Limb (tissue), 2 donors: Measurements from ENCODE around the gene ACOT11.

Experiments
- DNase-seq, 2 donors: peaks; one replicate each; pipeline ENCODE4 v3.0.0-alpha.2; 2016; ENCODE audit errors: extremely low spot score in 2 of 2

The ACOT11 gene

DNA sequence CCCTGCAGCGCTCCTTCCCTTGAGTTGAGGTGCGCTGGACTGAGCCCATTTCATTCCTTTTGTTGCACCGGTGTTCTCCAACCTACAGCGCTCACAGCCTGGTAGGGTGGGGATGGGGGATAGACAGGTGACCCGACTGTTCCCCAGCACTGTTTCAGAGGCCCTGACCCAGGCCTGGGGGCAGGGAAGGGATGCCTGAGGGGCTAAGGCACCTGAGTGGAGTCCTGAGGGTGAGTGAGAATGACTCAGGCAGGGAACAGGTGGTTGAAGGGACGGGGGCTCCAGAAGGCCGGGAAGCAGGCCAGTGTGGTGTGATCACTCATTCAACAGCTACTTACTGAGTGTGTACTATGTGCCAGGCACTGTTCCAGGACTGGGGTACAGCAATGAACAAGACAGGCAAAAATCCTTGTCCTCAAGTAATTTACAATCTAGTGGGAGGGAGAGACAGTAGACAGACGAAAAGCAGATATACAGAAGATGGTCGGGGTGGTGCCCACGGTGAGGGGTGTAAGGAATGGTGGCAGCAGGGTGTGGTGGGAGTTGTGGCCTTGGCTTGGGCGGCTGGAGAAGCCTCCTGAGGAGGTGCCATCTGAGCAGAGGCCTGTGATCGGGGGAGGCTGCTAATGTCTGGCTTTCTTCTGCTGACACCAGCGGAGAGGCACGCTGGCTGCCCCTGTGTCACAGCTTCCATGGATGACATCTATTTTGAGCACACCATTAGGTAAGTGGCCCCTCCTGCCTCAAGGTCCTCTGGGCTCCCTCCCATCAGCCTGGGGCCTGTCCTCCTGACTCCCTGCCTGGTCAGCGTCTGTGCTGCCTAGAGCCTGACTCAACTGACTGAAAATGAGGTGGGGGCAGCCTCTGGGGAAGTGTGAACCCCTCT is 37.4 kb downstream of the ACOT11 start:
- DNase-seq = no peak

DNA sequence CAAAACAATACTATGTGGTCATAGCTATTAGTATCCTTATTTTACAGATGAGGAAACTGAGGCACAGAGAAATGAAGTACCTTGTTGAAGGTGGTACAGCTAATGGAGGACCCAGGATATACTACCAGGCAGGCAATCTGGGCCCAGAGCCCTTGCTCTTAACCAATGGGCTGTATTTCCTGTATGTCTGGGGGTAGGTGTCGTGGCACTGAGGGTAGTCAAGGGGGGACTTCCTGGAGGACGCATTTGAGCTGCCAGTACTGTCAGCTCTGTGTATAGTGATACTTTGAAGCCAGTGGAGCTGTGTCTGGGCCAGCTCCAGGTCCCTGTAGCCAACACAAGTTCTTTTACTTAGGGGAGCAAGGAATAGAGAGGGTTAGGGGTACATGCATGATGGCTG is 40.3 kb downstream of the ACOT11 start:
- DNase-seq = no peak

DNA sequence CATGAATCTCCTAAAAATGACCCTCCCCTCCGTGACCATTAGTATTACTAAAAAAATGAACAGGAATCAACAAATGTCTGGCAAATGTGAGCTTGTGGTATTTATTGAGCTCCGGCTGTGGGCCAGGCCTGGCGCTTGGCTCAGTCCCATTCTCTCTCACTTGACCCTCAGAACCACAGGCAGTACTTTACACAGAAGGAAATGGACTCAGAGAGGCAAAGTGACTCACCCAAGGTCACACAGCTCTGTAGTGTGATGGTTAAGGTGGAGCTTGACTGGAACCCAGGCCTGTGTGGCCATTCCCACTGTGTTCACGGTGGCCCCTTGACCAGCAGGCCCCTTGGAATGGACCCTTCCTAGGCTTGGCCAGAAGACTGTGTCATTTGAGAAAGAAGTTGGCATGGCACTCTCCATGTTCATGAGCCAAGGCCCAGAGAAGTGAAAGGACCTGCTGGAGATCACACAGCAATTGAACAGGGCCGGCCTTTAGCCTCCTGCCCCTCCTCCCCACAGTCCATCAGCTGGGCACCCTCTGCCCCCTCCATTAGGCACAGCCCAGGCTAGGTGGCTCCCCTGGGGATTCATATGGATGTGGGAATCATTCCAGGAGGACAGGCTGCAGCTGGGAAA is 43.2 kb downstream of the ACOT11 start:
- DNase-seq = no peak

DNA sequence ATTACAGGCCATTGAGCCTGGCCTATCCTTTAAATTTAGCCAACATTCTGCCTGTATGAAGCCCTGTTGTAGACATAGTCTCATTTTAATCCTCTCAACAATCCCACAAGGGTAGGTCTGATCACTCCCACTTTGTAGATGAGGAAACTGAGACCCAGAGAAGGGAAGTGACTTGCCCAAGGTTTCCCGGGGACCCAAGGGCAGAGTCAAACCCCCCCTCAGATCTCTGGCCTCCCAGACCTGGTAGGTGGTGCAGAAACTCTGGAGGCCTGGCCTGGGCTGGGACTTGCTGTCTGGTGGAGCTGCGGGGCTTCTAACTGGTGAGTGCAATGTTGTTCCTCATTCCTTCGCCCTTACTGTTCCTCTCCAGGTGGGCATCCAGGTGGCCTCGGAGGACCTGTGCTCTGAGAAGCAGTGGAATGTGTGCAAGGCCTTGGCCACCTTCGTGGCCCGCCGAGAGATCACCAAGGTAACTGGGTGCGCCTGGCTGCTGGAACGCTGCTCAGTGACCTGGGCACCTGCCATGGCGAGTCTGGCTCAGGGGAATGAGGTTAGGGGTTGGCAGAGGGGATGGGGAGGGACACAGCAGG is 45.6 kb downstream of the ACOT11 start:
- no peak for DNase-seq

DNA sequence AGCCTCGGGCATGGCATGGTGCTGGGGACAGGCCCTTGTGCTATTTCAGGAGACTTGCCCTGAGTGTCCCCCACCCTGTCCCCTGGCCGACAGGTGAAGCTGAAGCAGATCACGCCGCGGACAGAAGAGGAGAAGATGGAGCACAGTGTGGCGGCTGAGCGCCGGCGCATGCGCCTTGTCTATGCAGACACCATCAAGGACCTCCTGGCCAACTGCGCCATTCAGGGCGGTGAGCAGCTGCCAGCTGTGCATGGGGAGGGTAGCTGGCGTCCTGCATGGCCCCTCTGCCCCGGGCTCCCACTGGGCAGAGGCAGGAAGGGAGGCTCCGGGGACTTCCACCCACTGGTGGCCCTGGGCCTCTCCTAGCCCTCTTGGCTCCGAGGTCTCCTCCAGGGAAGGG is 46.4 kb downstream of the ACOT11 start:
- DNase-seq = no peak

DNA sequence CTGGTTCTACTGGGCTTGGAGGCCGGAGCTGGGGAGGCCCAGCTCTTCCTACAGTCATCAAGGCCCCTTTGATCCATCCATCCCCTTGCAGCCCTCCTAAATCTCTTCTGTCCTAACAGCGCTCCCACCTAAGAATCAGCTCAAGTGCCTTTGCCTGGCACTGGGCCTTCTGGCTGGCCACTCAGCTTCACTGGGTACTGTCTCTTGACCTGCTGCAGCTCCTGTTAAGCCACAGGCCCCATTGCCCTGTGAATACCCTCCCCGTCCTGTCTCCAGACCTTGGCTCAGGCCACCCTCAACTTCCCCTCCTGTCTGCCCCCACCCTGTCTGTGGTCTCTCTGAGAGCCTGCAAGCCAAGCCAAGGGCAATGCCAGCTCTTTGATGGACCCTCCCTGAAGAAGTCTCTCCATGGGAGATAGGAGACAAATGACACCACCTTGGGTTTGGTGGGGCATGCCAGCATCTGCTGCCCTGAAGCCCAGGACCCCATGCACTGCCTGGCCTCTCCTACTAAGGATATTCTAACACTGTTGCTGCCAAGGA is 48.0 kb downstream of the ACOT11 start:
- DNase-seq = no peak

DNA sequence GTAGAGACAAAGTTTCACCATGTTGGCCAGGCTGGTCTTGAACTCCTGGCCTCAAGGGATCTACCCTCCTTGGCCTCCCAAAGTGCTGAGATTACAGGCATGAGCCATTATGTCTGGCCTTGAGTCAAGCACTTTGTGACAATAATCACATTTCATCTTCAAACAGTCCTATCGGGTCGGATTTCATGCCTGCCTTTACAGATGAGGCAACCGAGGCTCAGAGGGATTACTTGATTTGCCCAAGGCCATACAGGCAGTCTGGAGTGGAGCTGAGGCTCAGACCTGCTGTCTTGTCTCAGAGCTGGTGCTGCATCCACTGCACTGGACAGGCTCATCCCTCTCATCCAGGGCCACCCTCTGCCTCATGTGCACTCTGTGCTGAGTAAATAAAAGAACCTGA is 48.7 kb downstream of the ACOT11 start:
- no peak for DNase-seq

DNA sequence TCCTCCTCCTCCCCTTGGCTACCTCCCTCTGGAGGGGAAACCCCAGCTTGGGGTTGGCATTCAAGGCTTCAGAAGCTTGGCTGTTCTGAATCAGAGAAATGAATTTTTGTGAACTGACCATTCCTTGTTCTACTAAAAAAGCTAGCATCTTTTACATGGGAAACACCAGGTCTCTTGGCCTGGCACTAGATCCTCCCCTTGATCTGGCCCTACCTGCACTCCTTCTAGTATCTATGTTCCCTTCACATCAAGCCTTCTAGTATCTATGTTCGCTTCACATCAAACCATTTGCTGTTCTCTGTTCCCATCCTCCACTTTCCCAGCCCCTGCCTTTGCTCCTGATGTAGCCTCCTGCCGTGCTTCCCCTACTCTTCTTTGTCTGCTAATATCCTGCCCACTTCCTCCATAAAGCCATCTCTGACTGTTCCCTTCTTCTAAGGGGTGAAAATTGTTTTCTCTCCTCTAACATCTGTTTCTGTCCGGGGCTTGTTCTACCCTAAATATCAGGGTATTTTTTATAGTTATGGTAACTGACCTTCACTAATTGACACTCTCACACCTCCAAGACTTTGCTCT is 49.5 kb downstream of the ACOT11 start:
- DNase-seq = no peak

DNA sequence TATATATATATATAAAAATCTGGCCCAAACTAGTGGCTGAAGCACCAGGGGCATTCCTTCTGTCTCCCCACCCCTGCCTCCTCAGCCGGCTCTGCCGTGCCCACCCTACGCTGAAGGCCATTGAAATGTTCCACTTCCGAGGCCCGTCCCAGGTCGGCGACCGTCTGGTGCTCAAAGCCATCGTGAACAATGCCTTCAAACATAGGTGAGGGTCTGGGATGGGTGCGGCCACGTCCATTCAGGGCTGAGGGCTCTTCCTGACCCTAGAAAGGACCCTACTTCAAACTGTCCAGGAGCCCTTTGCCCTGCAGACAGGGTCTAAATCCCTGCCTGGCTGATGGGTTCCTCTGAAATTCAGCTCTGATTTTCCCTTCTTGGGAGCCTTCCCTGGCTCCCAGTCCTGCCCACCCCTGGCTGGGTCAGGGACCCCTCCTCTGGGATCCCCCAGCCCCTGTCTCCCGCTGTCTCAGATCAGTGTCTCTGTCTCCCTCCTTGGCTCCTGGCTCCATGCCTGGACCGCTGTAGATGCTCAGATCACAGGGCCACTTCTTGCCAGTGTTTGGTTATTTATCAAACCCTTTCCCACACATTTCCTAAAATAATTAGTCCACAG is 51.3 kb downstream of the ACOT11 start:
- DNase-seq = no peak

DNA sequence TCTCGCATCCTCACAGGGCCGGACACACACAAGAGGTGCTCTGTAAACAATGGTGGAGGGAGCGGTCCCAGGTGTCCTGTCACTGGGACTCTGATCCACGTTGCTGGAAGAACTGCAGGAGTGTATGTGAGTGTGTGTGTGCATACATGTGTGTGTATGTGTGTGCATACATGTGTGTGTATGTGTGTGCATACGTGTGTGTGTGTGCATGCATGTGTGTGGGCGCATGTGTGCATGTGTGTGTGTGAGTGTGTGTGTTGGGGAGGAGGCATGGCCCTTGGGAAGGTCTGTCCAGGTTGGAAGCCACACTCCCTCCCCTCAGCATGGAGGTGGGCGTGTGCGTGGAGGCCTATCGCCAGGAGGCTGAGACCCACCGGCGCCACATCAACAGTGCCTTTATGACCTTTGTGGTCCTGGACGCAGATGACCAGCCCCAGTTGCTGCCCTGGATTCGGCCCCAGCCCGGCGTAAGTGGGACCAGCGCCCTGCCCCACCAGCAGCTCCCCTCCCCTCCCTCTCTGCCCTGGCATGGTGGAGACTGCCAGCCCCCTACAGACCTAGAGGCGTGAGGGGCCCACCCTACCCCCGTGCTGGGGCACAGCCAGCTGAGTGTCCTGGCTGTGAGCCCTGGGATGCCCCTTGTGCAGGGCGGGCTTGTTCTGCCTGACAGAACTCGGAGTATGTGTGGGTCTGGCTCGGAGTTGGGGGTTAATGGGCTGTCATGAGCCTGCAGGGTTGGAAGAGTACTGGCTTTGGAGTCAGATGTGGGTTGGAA is 53.1 kb downstream of the ACOT11 start:
- DNase-seq = no peak

DNA sequence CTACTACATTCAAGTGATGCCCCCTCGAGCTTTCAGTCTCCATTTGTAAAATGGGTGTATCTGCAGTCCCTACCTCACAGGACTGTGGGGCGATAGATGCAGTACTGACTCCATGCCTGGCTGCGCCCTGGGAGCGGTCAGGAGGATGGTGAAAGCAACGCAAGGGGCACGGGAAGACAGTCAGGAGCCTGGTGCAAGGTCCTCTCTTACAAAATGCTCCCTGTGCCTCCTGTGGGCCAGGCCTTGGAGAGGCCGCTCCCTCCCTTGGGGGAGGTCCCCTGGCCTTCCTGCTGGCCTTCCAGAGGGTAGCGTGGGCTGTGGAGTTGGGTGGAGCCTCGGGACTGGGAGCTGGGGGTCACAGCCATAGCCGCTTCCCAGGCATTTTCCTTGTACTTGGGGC is 53.7 kb downstream of the ACOT11 start:
- DNase-seq = no peak

DNA sequence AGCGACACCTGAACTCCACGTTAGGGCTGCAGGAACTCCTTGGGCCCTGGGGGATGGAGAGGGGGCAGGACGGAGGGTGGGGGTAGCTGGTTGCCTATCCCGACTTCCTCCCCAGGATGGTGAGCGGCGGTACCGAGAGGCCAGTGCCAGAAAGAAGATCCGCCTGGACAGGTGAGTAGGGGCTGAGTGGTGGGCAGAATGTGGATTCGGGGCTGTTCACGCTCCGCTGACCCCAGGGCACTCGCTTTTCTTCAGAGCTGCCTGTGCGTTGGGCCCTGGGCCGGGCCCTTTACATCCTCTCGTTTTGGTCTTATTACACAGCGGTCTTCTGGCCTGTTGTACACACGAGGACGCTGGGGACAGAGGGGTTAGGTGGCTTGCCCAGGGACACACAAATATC is 54.5 kb downstream of the ACOT11 start:
- DNase-seq = no peak

DNA sequence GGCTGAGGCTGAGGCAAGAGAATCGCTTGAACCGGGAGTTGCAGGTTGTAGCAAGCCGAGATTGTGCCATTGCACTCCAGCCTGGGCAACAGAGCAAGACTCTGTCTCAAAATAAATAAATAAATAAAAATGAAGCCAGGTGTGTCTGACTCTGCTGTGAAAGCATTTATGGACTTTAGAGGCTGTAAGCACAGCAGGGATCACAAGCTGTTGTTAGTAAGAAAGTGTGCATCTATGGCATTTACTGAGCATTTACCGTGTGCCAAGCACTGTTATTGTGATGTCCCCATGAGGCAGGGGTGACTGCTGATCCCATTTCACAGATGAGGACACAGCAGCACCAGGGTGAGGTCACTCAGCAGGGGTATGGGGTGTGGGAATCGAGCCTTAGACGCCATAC is 55.2 kb downstream of the ACOT11 start:
- DNase-seq = no peak

DNA sequence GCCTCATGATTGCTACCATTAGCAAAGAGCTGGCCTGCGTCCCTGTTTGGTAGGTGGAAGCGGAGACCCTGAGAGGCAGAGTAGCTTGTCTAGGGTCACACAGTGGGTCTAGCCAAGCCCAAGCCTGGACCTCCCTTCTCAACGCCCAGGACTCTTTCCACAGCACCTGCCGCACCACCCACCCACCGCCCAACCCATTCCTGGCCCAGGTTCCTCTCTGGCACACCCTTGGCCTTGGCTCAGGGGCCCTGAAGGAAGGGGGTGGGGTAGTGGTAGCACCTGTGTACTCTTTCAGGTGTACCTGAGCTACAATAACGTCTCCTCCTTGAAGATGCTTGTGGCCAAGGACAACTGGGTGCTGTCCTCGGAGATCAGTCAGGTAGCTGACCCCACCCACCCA is 56.0 kb downstream of the ACOT11 start:
- no peak for DNase-seq

DNA sequence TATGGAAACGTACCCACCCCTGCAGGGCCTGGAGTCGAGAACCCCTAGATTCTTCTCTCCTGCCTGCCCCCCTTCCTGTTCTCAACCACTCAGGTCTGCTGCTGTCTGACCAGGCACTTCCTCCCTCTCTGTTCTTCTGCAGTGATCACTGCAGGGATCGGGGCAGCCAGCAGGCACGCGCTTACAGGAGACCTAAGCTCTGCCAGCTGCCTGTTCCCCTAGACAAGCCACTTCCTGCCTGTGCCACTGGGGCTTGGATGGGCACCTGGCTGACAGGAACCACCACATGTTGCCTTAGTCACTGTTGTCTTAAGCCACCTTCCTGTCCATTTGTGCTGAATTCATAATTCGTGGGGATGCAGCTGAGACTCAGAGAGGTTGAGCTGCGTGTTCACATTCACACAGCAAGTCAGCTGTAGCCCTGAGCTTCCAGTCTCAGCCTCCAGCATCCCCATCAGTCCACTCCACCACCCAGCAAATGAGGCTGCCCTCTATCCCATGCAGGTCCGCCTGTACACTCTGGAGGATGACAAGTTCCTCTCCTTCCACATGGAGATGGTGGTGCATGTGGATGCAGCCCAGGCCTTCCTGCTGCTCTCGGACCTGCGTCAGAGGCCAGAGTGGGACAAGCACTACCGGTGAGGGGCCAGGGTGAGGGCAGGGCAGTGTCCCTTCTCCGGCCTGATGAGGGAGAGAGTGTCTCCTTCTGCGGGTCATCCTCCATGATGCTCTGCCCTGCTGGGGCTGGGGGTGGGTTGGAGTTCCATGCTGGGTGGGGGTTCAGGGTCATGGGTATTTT is 56.7 kb downstream of the ACOT11 start:
- no peak for DNase-seq

DNA sequence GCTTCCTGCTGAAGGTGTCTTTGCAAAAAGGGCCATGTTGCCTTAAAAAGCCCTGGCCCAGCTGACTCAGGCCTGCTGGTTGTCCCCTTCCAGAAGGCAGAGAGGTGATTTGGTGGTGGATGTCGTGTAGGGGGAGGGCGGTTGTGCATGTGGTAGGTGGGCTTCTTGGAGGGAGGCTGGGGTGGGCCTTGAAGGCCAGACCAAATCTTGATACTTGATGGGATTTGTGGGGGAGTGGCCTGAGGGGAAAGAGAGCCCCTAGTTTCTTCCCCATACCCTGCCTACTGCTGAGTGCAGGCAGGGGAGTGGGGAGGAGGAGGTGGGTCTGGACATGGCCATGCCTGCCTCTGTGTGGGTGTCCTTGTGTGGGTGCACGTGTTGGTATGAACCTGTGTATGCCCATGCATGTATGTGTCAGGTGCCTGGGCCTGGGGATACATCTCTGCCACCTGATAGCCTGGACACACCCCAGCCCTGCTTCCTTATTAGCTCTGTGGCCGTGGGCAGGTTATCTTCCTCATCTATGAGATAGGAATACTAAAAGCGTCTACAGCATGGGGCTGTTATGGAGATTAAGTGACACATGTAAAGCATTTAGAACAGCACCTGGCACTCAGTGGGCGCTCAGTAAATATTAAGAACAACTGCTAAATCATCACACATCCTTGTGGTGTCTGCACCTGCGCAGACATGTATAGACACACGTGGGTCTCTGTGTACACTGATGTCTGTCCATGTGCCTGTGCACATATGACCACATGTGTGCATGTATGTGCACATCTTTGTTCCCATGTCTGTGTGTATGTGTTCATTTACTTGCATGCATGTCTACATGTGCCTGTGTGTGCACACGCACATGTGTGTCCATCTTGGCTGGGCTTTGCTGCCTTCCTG is 58.3 kb downstream of the ACOT11 start:
- no peak for DNase-seq

DNA sequence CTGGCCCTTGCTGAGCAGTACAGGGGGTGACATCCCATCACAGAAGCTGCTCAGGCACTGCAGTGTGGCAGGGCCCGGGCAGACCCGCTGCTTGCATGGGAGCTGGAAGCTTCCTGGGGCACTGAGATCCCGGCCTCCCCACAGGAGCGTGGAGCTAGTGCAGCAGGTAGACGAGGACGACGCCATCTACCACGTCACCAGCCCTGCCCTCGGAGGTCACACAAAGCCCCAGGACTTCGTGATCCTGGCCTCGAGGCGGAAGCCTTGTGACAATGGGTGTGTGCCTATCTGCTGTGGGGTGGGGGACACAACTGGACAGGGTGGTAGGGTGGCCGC is 58.9 kb downstream of the ACOT11 start:
- no peak for DNase-seq

DNA sequence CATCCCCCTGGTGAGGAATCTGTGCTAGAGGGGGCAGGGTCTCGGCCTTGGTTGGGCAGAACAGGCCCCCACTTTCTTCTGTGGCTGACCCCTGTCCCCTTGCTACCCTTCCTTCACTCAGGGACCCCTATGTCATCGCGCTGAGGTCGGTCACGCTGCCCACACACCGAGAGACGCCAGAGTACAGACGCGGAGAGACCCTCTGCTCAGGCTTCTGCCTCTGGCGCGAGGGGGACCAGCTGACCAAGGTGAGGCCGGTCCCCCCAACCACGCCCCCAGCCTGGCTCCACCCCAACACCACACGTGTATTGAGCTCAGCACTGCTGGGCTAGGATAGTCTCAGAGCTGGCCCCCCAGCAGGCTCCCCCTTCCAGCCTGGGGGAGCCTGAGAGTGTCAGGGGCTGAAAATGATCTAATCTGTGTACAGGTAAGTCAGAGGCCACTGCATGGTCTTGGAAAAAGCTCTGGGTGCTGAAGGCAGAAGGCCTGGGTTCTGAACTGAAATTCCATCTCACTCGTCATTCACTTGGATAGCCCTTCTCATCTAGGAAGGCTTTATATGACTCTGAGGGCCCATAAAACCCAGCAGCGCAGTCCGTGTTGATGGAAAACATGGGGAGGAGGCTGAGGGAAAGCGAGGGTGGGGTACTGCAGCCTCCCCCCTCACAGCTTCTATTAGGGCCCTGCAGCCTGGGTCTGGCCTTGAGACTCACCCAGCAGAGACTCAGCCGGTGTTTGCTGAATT is 60.0 kb downstream of the ACOT11 start:
- no peak for DNase-seq
